Activated CD4-positive, alpha-beta T cell treated with anti-CD3 and anti-CD28 coated beads for 36 hours (primary cell): ENCODE data around the gene GJB2. TPM values are rescaled to one million over a fixed set of nuclear protein-coding genes. Genes with fewer than 3 reads are reported as not detected.
A peak's percentile ranks its signal among the peaks of the same experiment; 100 is the strongest.

Source experiments
- ATAC-seq: fragments of 200-7000 bp; cut with Tn5 transposase; one replicate; pipeline ENCODE4 v1.10.0; 2021; ENCODE audit warnings: mild to moderate bottlenecking, moderate library complexity
- CTCF ChIA-PET: fragments of 350-600 bp; sonication (Branson Sonifier 250); formaldehyde crosslinking; loops from one replicate; lab custom pipeline; 2021; ENCODE audit warnings: antibody characterized with exemption; lab: Charles Lee
- POLR2A ChIA-PET: fragments of 350-600 bp; sonication (Branson Sonifier 250); formaldehyde crosslinking; loops from one replicate; lab custom pipeline; 2021; ENCODE audit warnings: antibody characterized with exemption, inconsistent platforms; lab: Charles Lee
- DNase-seq: peaks from one replicate; pipeline ENCODE4 v3.0.0-alpha.2; 2020
- H3K27ac Mint-ChIP-seq: one replicate; pipeline ENCODE4 v1.8.0; 2021; ENCODE audit warnings: mixed read lengths
- H3K27me3 Mint-ChIP-seq: one replicate; pipeline ENCODE4 v1.8.0; 2021; ENCODE audit warnings: mixed read lengths
- H3K36me3 Mint-ChIP-seq: one replicate; pipeline ENCODE4 v1.8.0; 2021; ENCODE audit warnings: low read depth, mixed read lengths
- H3K4me1 Mint-ChIP-seq: one replicate; pipeline ENCODE4 v1.8.0; 2021; ENCODE audit warnings: mixed read lengths
- H3K4me3 Mint-ChIP-seq: one replicate; pipeline ENCODE4 v1.8.0; 2021; ENCODE audit warnings: mild to moderate bottlenecking, moderate library complexity, mixed read lengths
- H3K9me3 Mint-ChIP-seq: one replicate; pipeline ENCODE4 v1.8.0; 2021; ENCODE audit warnings: low read depth, mixed read lengths
- intact Hi-C, 2 experiments: fragments of 100-400 bp; cut with DNase I in 1 of 2; cut with micrococcal nuclease in 1 of 2; formaldehyde crosslinking; loops; one replicate each; pipeline versions ENCODE4 v1.14.2 to v1.15.1; 2022 to 2024; cut with DNase I, micrococcal nuclease
- total RNA-seq, 2 experiments: library from RNA; stranded (reverse); gene quantifications; one replicate each; pipeline ENCODE4 v1.2.3, GENCODE V29; 2021

The GJB2 gene
- total RNA-seq, 2 experiments from 2014 or later, result 9.0 to 9.9 TPM

GRCh38 chr13:20177049-20177831 is 15.5 kb downstream of the GJB2 start:
- peaks cover 30% of the 10 kb centered on the region for H3K4me1 Mint-ChIP-seq

GRCh38 chr13:20175907-20176652 is 16.7 kb downstream of the GJB2 start:
- no peaks in the 10 kb centered on the region for H3K36me3 Mint-ChIP-seq
- no peak overlapping the region for H3K27ac Mint-ChIP-seq
- H3K4me3 Mint-ChIP-seq, result no peak overlapping the region
- ChIA-PET CTCF (interaction anchor here (1.1 to 1.2 kb wide), 2 partner anchors 11 to 22 kb away, joined by 3 read pairs; no protein-coding TSS in a partner anchor), POLR2A (no interaction called here)
- DNase-seq, result no peak
- H3K27me3 Mint-ChIP-seq, result peaks cover 69% of the 10 kb centered on the region
- no peak for ATAC-seq
- H3K4me1 Mint-ChIP-seq, result peaks cover 30% of the 10 kb centered on the region
- intact Hi-C loops, result no loop called here
- no peaks in the 10 kb centered on the region for H3K9me3 Mint-ChIP-seq

More at GRCh38 chr13:20177049-20177831, 15.5 kb downstream of the GJB2 start:
- H3K27me3 Mint-ChIP-seq, result peaks cover 68% of the 10 kb centered on the region
- POLR2A ChIA-PET, result no interaction called here
- H3K36me3 Mint-ChIP-seq, result no peaks in the 10 kb centered on the region
- ATAC-seq, result no peak
- DNase-seq, result no peak
- intact Hi-C loops, result no loop called here
- H3K9me3 Mint-ChIP-seq, result no peaks in the 10 kb centered on the region
- no peak overlapping the region for H3K27ac Mint-ChIP-seq
- CTCF ChIA-PET, result interaction anchor here (1.2 kb wide), 1 partner anchor 9 kb away, joined by 3 read pairs; no protein-coding TSS in a partner anchor
- no peak overlapping the region for H3K4me3 Mint-ChIP-seq

- Mint-ChIP-seq H3K4me1 (peaks cover 30% of the 10 kb centered on the region), H3K36me3 (no peaks in the 10 kb centered on the region), H3K27ac (no peak overlapping the region), H3K9me3 (no peaks in the 10 kb centered on the region), H3K4me3 (no peak overlapping the region), H3K27me3 (peaks cover 65% of the 10 kb centered on the region)
- intact Hi-C loops, result no loop called here
- DNase-seq (no peak), ATAC-seq (no peak)
- ChIA-PET CTCF (interaction anchor here (0.6 to 1.7 kb wide), 5 partner anchors 11 to 318 kb away, joined by 3 to 6 read pairs (median 4); no protein-coding TSS in a partner anchor), POLR2A (no interaction called here)
These were observed 17.3 kb downstream of the GJB2 start for GRCh38 chr13:20175406-20175794.

GRCh38 chr13:20174656-20175405 is 17.9 kb downstream of the GJB2 start:
- ChIA-PET POLR2A (no interaction called here), CTCF (interaction anchor here (0.6 to 1.7 kb wide), 8 partner anchors 11 to 328 kb away, joined by 3 to 6 read pairs (median 4); no protein-coding TSS in a partner anchor)
- intact Hi-C loops, result no loop called here
- H3K4me1 Mint-ChIP-seq, result peaks cover 30% of the 10 kb centered on the region
- peak; percentile 84 for DNase-seq
- H3K27me3 Mint-ChIP-seq, result peaks cover 68% of the 10 kb centered on the region
- no peak overlapping the region for H3K27ac Mint-ChIP-seq
- no peaks in the 10 kb centered on the region for H3K36me3 Mint-ChIP-seq
- peak overlapping the region; percentile 7 for H3K4me3 Mint-ChIP-seq
- no peaks in the 10 kb centered on the region for H3K9me3 Mint-ChIP-seq
- ATAC-seq, result peak; percentile 92

GRCh38 chr13:20173116-20173746 is 19.5 kb downstream of the GJB2 start:
- CTCF ChIA-PET, result interaction anchor here (1.3 to 1.6 kb wide), 2 partner anchors 10 to 15 kb away, joined by 3 to 6 read pairs; no protein-coding TSS in a partner anchor
- Mint-ChIP-seq H3K9me3 (no peaks in the 10 kb centered on the region), H3K27me3 (peaks cover 61% of the 10 kb centered on the region), H3K4me1 (peaks cover 30% of the 10 kb centered on the region), H3K36me3 (no peaks in the 10 kb centered on the region), H3K27ac (no peak overlapping the region), H3K4me3 (no peak overlapping the region)
- POLR2A ChIA-PET, result no interaction called here
- ATAC-seq, result no peak
- intact Hi-C loops, result no loop called here
- peak; percentile 47 for DNase-seq

- Mint-ChIP-seq H3K4me1 (peaks cover 28% of the 10 kb centered on the region), H3K9me3 (no peaks in the 10 kb centered on the region), H3K4me3 (no peak overlapping the region), H3K27me3 (peaks cover 52% of the 10 kb centered on the region), H3K36me3 (no peaks in the 10 kb centered on the region), H3K27ac (no peak overlapping the region)
- no peak for ATAC-seq
- intact Hi-C loops, result no loop called here
- DNase-seq, result no peak
- POLR2A ChIA-PET, result no interaction called here
- CTCF ChIA-PET, result interaction anchor here (1.4 kb wide), 1 partner anchor 10 kb away, joined by 5 read pairs; no protein-coding TSS in a partner anchor
These were observed 21.4 kb downstream of the GJB2 start for GRCh38 chr13:20171364-20171763.

- DNase-seq (no peak), ATAC-seq (no peak)
- Mint-ChIP-seq H3K9me3 (no peaks in the 10 kb centered on the region), H3K27ac (no peak overlapping the region), H3K27me3 (peaks cover 50% of the 10 kb centered on the region), H3K4me1 (peaks cover 28% of the 10 kb centered on the region), H3K4me3 (no peak overlapping the region), H3K36me3 (no peaks in the 10 kb centered on the region)
- intact Hi-C loops, result no loop called here
- ChIA-PET POLR2A (no interaction called here), CTCF (interaction anchor here (1.4 kb wide), 1 partner anchor 11 kb away, joined by 5 read pairs; no protein-coding TSS in a partner anchor)
These were observed 21.8 kb downstream of the GJB2 start for GRCh38 chr13:20170921-20171320.

- ChIA-PET POLR2A (no interaction called here), CTCF (interaction anchor here (1.1 kb wide), 1 partner anchor 338 kb away, joined by 3 read pairs; no protein-coding TSS in a partner anchor)
- no peak overlapping the region for H3K27ac Mint-ChIP-seq
- H3K4me1 Mint-ChIP-seq, result peaks cover 8% of the 10 kb centered on the region
- ATAC-seq (no peak), DNase-seq (no peak)
- intact Hi-C loops, result loop anchor here in 1 of 2 experiments (10.0 kb wide), 1 partner anchor 824 kb away; no protein-coding TSS in a partner anchor
- no peaks in the 10 kb centered on the region for H3K36me3 Mint-ChIP-seq
- H3K27me3 Mint-ChIP-seq, result peaks cover 39% of the 10 kb centered on the region
- H3K4me3 Mint-ChIP-seq, result no peak overlapping the region
- H3K9me3 Mint-ChIP-seq, result no peaks in the 10 kb centered on the region
These were observed 24.3 kb downstream of the GJB2 start for GRCh38 chr13:20168396-20168795.

- Mint-ChIP-seq H3K9me3 (no peaks in the 10 kb centered on the region), H3K36me3 (no peaks in the 10 kb centered on the region), H3K27ac (no peak overlapping the region), H3K4me3 (no peak overlapping the region), H3K4me1 (peaks cover 6% of the 10 kb centered on the region), H3K27me3 (peaks cover 42% of the 10 kb centered on the region)
- CTCF ChIA-PET, result interaction anchor here (0.8 to 1.7 kb wide), 3 partner anchors 210 to 423 kb away, joined by 3 read pairs; no protein-coding TSS in a partner anchor
- DNase-seq, result no peak
- ATAC-seq, result no peak
- POLR2A ChIA-PET, result no interaction called here
- intact Hi-C loops, result loop anchor here in 1 of 2 experiments (10.0 kb wide), 1 partner anchor 821 kb away; no protein-coding TSS in a partner anchor
These were observed 27.1 kb downstream of the GJB2 start for GRCh38 chr13:20165417-20166257.

- H3K4me3 Mint-ChIP-seq, result peak overlapping the region; percentile 66
- no peak for DNase-seq
- POLR2A ChIA-PET, result no interaction called here
- peaks cover 15% of the 10 kb centered on the region for H3K4me1 Mint-ChIP-seq
- H3K27ac Mint-ChIP-seq, result no peak overlapping the region
- H3K9me3 Mint-ChIP-seq, result no peaks in the 10 kb centered on the region
- no peak for ATAC-seq
- CTCF ChIA-PET, result interaction anchor here (0.6 to 1.3 kb wide), 4 partner anchors 19 to 67 kb away, joined by 3 to 4 read pairs (median 4); no protein-coding TSS in a partner anchor
- no peaks in the 10 kb centered on the region for H3K36me3 Mint-ChIP-seq
- peaks cover 46% of the 10 kb centered on the region for H3K27me3 Mint-ChIP-seq
- intact Hi-C loops, result loop anchor here (1.0 to 10.0 kb wide), 6 partner anchors 25 to 817 kb away; no protein-coding TSS in a partner anchor
These were observed 30.8 kb downstream of the GJB2 start for GRCh38 chr13:20161951-20162300.
